Measurements from ENCODE around the gene PLCL2.
A peak's percentile ranks its signal among the peaks of the same experiment; 100 is the strongest.

Gene PLCL2

DNA sequence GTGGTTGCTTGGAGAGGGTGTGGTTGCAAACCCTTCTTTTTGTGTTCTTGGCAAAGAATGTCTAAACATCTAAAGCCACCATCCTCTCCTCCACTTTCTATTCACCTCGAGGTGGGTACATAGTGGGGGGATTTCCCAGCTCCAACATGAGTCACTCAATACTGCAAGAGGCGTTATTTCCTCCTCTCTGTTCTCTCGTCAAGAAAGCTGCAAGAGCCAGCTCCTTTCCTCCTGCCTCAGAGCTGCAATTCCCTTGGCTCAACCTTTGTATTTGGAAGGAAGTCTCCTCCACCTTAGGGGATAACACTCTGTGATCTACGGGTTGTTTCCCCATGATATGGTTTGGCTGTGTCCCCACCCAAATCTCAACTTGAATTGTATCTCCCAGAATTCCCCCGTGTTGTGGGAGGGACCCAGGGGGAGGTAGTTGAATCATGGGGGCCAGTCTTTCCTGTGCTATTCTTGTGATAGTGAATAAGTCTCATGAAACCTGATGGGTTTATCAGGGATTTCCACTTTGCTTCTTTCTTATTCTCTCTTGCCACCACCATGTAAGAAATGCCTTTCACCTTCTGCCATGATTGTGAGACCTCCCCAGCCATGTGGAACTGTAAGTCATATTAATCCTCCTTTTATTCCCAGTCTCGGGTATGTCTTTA is 138.4 kb downstream of the PLCL2 start:
- no peak for DNase-seq

- DNase-seq: no peak
These were observed 140.9 kb downstream of the PLCL2 start for GRCh38 chr3:17025594-17026139.

DNA sequence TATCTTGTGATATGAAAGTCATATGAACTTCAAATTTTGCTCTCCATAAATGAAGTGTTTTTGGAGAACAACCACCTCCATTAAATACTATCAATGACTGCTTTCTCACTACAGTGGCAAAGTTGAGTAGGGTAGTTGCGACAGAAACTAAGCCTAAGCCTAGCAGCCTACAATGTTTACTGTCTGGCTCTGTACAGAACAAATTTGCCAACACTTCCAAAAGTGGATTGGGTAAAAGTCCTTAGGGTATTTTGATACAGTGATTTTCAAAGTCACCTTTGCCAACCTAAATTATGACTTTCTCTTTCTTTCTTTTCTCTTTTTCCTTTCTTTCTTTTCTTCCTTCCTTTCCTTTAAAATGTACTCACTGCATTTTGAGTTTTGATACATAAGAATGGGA is 142.6 kb downstream of the PLCL2 start:
- DNase-seq: no peak

DNA sequence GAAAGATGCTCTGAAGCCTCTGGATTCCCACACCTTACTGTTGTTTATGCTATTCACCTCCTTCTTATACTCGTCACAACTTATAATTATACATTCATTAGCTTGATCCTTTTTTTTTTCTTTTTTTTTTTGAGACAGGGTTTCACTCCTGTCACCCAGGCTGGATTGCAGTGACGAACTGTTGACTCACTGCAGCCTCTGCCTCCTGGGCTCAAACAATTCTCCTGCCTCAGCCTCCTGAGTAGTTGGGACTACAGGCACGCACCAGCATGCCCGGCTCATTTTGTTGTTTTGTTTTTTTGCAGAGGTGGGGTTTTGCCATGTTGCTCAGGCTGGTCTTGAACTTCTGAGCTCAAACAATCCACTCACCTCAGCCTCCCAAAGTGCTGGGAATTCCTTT is 143.6 kb downstream of the PLCL2 start:
- no peak for DNase-seq

GRCh38 chr3:17030438-17030837 is 145.7 kb downstream of the PLCL2 start:
- no peak for DNase-seq

DNA sequence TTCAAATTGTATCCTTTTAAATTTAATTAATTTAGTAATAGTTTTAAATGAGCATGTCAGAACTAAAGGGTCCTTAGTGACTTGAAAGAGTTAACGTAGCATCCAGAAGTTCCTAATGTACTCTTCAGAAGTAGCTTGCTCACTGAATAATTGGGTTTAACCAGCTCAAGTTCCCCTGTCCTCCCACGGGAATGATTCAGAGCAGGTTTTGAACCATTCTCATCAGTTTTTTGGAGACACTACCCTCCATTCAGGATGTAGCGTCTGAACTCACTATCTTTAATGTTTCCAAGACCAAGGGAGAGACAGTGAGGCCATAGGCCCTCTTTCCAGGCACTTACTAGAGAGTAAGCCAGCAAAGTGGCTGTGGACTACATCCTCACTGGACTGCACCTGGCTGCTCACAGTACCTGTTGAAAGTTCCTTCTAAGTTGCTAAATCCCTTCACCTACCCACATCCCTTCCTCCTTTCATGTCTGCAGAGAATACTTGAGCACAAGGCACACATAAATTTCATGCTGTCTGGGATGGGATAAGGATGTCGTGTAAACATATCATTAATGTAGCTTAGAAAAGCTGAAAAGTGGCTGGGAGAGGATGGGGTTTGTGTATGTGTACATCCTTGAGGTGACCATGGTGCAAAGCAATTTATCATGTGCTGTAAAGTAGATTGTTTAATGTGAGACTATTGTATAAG is 146.3 kb downstream of the PLCL2 start:
- DNase-seq: no peak

DNA sequence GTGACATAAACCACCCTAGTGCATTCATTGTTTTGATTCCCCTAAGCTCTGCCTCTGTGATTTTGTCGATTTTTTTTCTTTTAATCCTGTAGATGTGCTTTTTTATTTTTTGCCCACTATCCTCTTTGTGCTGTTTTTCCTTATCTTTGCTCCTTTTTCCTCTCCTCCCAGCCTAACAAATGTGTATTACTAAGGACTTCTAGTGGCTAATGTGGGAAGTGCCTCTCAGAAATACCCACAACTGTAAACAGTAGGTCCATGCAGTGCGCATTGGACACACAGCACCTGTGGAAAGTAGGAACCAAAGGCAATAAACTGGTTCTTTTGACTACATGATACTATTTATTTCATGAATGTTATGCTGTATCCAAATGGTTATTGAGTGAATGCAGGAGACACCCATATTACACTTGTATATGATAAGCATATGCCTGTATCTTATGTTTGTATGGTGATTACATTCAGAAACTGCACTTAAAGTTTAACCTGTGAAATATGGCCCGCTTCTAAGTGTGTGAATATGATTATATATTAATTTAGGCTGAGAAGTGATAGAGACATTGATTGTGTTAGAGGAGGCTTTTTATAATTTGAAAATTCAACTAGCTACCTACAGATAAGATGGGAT is 147.8 kb downstream of the PLCL2 start:
- peak; percentile 2 for DNase-seq

- no peak for DNase-seq
These were observed 148.9 kb downstream of the PLCL2 start for GRCh38 chr3:17033516-17034168.

DNA sequence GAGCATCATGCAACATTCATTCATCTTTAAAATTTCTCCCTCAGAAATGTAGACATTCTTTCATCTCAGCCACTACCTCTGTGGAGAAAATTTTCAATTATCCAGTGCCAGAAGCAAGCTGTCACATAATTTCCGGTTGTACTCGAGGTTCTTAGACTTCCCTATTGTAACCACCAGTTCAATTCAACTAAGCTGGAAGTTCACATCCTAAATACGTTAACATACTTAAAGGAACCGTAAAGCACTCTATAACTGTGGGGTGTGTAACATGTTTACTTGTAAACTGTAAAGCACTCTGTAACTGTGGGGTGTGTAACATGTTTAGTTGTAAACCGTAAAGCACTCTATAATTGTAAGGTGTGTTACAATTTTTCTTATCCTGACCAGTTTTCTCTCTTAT is 150.3 kb downstream of the PLCL2 start:
- no peak for DNase-seq

GRCh38 chr3:17035966-17036365 is 151.2 kb downstream of the PLCL2 start:
- DNase-seq: no peak

GRCh38 chr3:17038141-17038540 is 153.4 kb downstream of the PLCL2 start:
- no peak for DNase-seq

DNA sequence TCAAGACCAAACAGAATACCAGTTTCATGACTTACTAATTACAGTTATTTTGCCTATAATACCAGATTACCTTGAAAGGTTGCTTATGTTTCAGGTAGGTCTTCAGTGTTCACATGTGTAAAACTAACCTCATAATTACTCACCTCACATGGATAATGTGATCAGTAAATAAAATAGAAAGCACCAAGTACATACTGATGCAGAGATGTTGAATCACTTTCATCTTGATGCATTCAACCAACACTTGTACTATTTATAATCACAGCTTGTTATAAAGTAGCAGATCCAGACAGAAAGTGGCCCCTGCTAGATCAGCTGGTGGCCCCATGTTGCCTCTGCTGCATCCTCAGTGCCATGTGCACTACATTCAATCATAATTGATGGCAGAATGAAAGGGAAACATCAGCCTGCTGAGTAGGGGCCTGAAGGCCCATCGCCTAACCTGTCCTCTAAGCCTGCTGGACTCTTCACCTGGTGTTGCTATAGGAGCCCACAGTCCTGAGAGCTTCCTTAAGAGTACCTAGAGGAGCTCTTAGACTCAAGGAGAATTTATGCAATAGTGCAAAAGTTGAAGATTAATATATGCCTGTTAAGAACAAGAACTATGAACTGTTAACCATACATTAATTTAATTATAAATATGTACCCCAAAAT is 154.3 kb downstream of the PLCL2 start:
- no peak for DNase-seq

DNA sequence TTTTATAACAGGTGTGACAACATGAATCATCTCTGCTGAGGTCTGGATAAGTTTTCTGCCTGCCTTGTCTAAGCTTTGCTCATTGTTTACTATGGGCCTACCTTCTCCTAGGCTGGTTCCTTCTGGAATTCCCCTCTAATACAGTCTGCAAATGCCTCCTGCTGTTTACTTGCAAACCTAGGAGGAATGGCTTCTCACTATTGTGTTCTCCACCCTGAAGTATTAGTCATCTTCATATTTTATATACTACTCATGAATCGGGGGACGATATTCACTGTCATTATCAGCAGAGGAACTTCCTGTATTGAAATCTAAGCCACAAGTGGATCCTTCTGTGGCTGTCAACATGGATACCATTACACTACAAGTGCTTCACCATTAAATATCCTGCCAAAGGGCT is 154.8 kb downstream of the PLCL2 start:
- DNase-seq: no peak

DNA sequence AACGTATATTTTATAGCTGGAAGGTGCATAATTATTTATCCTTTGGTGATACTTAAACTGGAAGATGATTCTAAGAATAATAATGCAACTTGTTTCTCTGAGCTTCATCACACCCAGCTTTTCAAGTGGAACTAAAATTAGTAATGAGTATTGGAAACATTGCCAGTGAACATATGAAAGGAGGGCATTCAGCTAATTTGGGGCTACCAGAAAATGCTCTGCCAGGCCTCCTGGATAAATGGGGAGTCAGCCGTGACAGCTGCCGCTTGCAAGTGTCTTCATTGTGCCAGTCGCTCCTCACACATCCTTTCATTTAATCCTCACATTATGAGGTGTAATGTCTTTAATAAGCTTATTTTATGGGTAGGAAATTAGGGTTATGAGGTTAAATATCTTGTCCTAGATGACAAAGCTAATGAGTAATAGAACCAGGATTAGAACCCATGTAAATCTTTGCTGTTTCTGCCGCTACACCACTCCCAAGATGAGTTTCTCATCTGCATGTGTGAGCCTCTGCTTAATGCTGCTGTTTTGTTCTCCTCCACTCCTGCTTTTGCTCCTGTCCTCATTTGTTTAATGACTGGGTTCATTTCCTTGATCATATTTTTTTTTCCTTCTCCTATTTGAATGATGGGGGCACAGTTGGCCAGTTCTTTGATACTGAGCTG is 155.7 kb downstream of the PLCL2 start:
- DNase-seq: no peak

GRCh38 chr3:17040990-17041377 is 156.2 kb downstream of the PLCL2 start:
- DNase-seq: no peak

GRCh38 chr3:17044855-17045254 is 160.1 kb downstream of the PLCL2 start:
- DNase-seq: no peak

DNA sequence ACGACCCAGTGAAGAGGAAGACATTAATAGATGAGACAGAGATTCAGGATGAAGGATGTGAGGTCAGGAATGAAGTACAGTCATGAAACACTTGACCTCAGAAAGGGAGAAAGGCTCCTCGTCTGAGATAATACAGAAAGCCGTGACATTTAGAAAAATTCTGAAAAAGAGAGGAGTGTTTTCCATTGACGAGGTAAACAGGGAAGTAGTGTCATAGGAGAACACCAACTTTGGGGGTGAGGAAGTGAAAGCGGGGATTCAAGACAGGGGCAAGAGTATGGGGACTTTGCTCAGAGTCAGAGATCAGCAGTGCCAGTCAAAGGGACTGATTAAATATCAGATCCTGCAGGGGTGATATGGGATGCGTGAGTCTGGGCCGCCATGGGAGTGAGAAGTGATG is 160.9 kb downstream of the PLCL2 start:
- DNase-seq: no peak

- no peak for DNase-seq
These were observed 161.9 kb downstream of the PLCL2 start for GRCh38 chr3:17046623-17047022.

DNA sequence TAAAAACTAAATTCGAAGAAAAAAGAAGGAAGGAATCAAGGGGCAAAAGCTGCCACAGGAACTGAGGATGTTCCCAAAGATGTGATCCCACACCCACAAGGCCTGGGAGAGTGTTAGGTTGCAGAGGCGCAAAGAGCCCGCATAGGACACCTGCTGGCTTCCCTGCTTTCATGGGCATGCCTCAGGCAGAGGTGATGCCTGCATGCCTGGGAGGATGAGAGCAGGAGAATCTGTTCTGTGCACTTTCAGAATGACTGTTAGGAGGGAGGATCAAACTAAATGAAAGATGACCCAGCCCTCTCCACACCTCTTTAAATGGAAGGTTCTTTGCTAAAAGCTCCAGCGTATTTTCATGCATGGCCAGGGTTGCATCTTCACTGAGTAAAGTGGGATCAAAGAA is 162.4 kb downstream of the PLCL2 start:
- DNase-seq: no peak

DNA sequence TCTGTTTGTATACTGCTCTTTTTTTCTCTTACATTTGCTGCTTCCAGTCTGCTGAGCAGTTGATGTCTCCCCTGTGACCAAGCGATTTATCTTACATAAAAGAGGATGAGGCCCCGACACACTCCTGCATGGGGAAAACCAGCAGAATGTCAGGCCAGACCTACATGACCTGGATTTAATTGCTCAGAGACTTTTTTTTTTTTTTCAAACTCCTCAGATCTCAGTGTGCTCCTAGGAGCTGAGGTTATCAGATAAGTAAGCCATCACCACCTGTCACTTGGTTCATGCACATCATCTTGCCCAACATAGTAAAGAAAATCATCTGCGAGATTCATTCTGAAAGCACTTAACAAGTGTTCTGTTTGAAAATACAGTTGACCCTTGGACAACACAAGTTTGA is 163.1 kb downstream of the PLCL2 start:
- DNase-seq: no peak

DNA sequence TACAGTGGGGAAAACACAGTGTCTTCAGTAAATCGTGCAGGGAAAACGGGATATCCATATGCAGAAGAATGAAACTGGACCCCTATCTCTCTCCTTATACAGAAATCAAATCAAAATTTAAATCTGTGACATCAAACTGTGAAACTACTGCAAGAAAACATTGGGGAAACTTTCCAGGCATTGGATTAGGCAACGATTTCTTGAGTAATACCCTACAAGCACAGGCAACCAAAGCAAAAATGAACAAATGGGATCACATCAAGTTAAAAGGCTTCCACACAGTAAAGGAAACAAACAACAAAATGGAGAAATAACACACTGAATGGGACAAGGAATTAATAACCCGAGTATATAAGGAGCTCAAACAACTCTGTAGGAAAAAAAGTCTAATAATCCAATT is 165.3 kb downstream of the PLCL2 start:
- no peak for DNase-seq

GRCh38 chr3:17050506-17050905 is 165.8 kb downstream of the PLCL2 start:
- no peak for DNase-seq

- no peak for DNase-seq
These were observed 167.6 kb downstream of the PLCL2 start for GRCh38 chr3:17052363-17052762.

Data from NCI-H146 (cell line).